ENCODE measurements around the gene SLC6A11.

- no peak for TF ChIP-seq POLR2AphosphoS5 (IDR thresholded peaks at IDR 0.05; ENCODE audit: low read depth, low read length)
- TF ChIP-seq POLR2A (IDR thresholded peaks at IDR 0.05; ENCODE audit: low read depth, low read length) = no peak
- TF ChIP-seq TAF1 (IDR thresholded peaks at IDR 0.05; ENCODE audit: borderline replicate concordance, low read depth, low read length) = no peak
Observed at GRCh38 chr3:10940106-10940505, 124.1 kb downstream of the SLC6A11 start.

Measured in GM12892 (cell line).